IMR-90 (cell line): ENCODE data around the gene COG2. TPM values are rescaled to one million over a fixed set of nuclear protein-coding genes. Genes with fewer than 3 reads are reported as not detected.

ENCODE experiments used
- ATAC-seq: fragments of 200-7000 bp; cut with Tn5 transposase; 2 replicates; pipeline ENCODE4 v1.9.1; 2020; ENCODE audit warnings: low read depth, mild to moderate bottlenecking, moderate library complexity
- BruUV-seq: library from RNA; stranded (reverse); fragments of 400-500 nt; replicated peaks from 2 replicates; lab custom pipeline; 2021; lab: Mats Ljungman, UMichigan
- CTCF ChIA-PET: fragments of 300-600 bp; formaldehyde crosslinking; extraction: SDS; loops from one replicate; lab custom pipeline; 2021; ENCODE audit warnings: antibody characterized with exemption; lab: Yijun Ruan, JAX
- POLR2A ChIA-PET: fragments of 300-600 bp; sonication (Branson Sonifier 250); formaldehyde crosslinking; loops from one replicate; lab custom pipeline; 2022; ENCODE audit warnings: antibody characterized with exemption; ENCODE audit not compliant: unreplicated experiment; lab: Charles Lee
- DNase-seq: peaks from one replicate; pipeline ENCODE4 v3.0.0; 2013
- H2AFZ ChIP-seq: replicated peaks from 2 replicates; pipeline ENCODE3; 2013; ENCODE audit warnings: low read length, mild to moderate bottlenecking; ENCODE audit not compliant: poor library complexity
- H2AK5ac ChIP-seq: 2 replicates; pipeline ENCODE4 v1.6.1; 2013; ENCODE audit warnings: low read depth, low read length, inconsistent platforms
- H2AK9ac ChIP-seq: replicated peaks from 2 replicates; pipeline ENCODE3; 2013; ENCODE audit warnings: mild to moderate bottlenecking, low read depth, low read length, moderate library complexity; ENCODE audit not compliant: poor library complexity
- H2BK120ac ChIP-seq: 2 replicates; pipeline ENCODE4 v1.6.1; 2013; ENCODE audit warnings: low read depth, low read length, inconsistent platforms
- H2BK15ac ChIP-seq: 3 replicates; pipeline ENCODE4 v1.6.1; 2013; ENCODE audit warnings: low read depth, low read length, inconsistent platforms
- H2BK20ac ChIP-seq: 2 replicates; pipeline ENCODE4 v1.6.1; 2013; ENCODE audit warnings: low read depth, mild to moderate bottlenecking, inconsistent platforms, low read length, moderate library complexity
- H2BK5ac ChIP-seq: 2 replicates; pipeline ENCODE4 v1.6.1; 2013; ENCODE audit warnings: mild to moderate bottlenecking, low read depth, low read length, inconsistent platforms; ENCODE audit not compliant: poor library complexity, severe bottlenecking
- H3K14ac ChIP-seq: replicated peaks from 2 replicates; pipeline ENCODE4 v1.6.1; 2013; ENCODE audit warnings: low read depth, low read length, inconsistent platforms
- H3K18ac ChIP-seq: 2 replicates; pipeline ENCODE4 v1.6.1; 2013; ENCODE audit warnings: low read depth, low read length, control low read depth
- H3K23ac ChIP-seq: 2 replicates; pipeline ENCODE4 v1.6.1; 2013; ENCODE audit warnings: low read depth, low read length, inconsistent platforms
- H3K27ac ChIP-seq: 2 replicates; pipeline ENCODE4 v1.5.1; 2013; ENCODE audit warnings: mild to moderate bottlenecking, control low read depth, low read length; ENCODE audit not compliant: insufficient read depth
- H3K27me3 ChIP-seq: 2 replicates; pipeline ENCODE4 v1.6.1; 2013; ENCODE audit warnings: low read length; ENCODE audit not compliant: control insufficient read depth, insufficient read depth
- H3K36me3 ChIP-seq: 2 replicates; pipeline ENCODE4 v1.6.1; 2013; ENCODE audit warnings: low read length, mixed read lengths; ENCODE audit not compliant: control insufficient read depth, insufficient read depth
- H3K4ac ChIP-seq: 2 replicates; pipeline ENCODE4 v1.6.1; 2013; ENCODE audit warnings: low read depth, low read length, inconsistent platforms
- H3K4me1 ChIP-seq: 2 replicates; pipeline ENCODE4 v1.6.1; 2013; ENCODE audit warnings: low read length, mixed read lengths; ENCODE audit not compliant: control insufficient read depth, insufficient read depth
- H3K4me2 ChIP-seq: 2 replicates; pipeline ENCODE4 v1.6.1; 2013; ENCODE audit warnings: low read depth, mild to moderate bottlenecking, control low read depth, low read length, moderate library complexity
- H3K4me3 ChIP-seq: 2 replicates; pipeline ENCODE4 v1.5.1; 2013; ENCODE audit warnings: low read depth, mild to moderate bottlenecking, control low read depth, low read length, moderate library complexity; ENCODE audit not compliant: insufficient read depth
- H3K56ac ChIP-seq: 2 replicates; pipeline ENCODE4 v1.6.1; 2013; ENCODE audit warnings: low read length, inconsistent platforms; ENCODE audit not compliant: insufficient read depth; ENCODE audit errors: extremely low read depth
- H3K79me1 ChIP-seq, 2 experiments: 2 replicates each; pipeline ENCODE4 v1.6.1; 2013; ENCODE audit warnings: low read length in 2 of 2, inconsistent platforms in 1 of 2, low read depth in 1 of 2
- H3K9ac ChIP-seq: 2 replicates; pipeline ENCODE4 v1.6.1; 2013; ENCODE audit warnings: low read depth, low read length, control low read depth
- H3K9me1 ChIP-seq: 2 replicates; pipeline ENCODE4 v1.6.1; 2013; ENCODE audit warnings: low read length, inconsistent platforms; ENCODE audit not compliant: insufficient read depth
- H3K9me3 ChIP-seq: 2 replicates; pipeline ENCODE4 v1.6.1; 2013; ENCODE audit warnings: low read length; ENCODE audit not compliant: control insufficient read depth, insufficient read depth
- H4K20me1 ChIP-seq: 2 replicates; pipeline ENCODE4 v1.6.1; 2013; ENCODE audit warnings: low read length, inconsistent platforms; ENCODE audit not compliant: insufficient read depth
- H4K5ac ChIP-seq: 2 replicates; pipeline ENCODE4 v1.6.1; 2013; ENCODE audit warnings: mild to moderate bottlenecking, low read depth, low read length, control low read depth
- H4K8ac ChIP-seq, 2 experiments: 2 replicates each; pipeline ENCODE4 v1.6.1; 2013; ENCODE audit warnings: low read depth in 2 of 2, low read length in 2 of 2, control low read depth in 1 of 2, inconsistent platforms in 1 of 2
- H4K91ac ChIP-seq: 2 replicates; pipeline ENCODE4 v1.6.1; 2013; ENCODE audit warnings: low read depth, low read length, inconsistent platforms; ENCODE audit not compliant: insufficient read depth
- BHLHE40 ChIP-seq: fragments of 150-350 bp; IDR thresholded peaks from 2 replicates; pipeline ENCODE4 v1.6.1; 2016; ENCODE audit warnings: mild to moderate bottlenecking, low read depth, low read length
- CEBPB ChIP-seq: IDR thresholded peaks from 2 replicates; pipeline ENCODE4 v1.6.1; 2012; ENCODE audit warnings: low read depth, low read length, improper control_type of control experiment
- CHD1 ChIP-seq: IDR thresholded peaks from 2 replicates; pipeline ENCODE4 v1.6.1; 2012; ENCODE audit warnings: low read depth, low read length, improper control_type of control experiment
- FOS ChIP-seq: fragments of 150-350 bp; IDR thresholded peaks from 2 replicates; pipeline ENCODE4 v1.6.1; 2016; ENCODE audit warnings: low read depth, low read length
- MAFK ChIP-seq: IDR thresholded peaks from 2 replicates; pipeline ENCODE4 v1.6.1; 2012; ENCODE audit warnings: low read depth, low read length, improper control_type of control experiment
- MAZ ChIP-seq: IDR thresholded peaks from 2 replicates; pipeline ENCODE4 v1.6.1; 2012; ENCODE audit warnings: low read depth, mild to moderate bottlenecking, low read length, improper control_type of control experiment, moderate library complexity, borderline replicate concordance
- MXI1 ChIP-seq: IDR thresholded peaks from 2 replicates; pipeline ENCODE4 v1.6.1; 2012; ENCODE audit warnings: low read depth, mild to moderate bottlenecking, low read length, moderate library complexity, borderline replicate concordance
- NFE2L2 ChIP-seq: fragments of 150-350 bp; IDR thresholded peaks from 2 replicates; pipeline ENCODE4 v1.6.1; 2016; ENCODE audit warnings: low read depth, mild to moderate bottlenecking, low read length
- POLR2A ChIP-seq: IDR thresholded peaks from 2 replicates; pipeline ENCODE4 v1.6.1; 2012; ENCODE audit warnings: mild to moderate bottlenecking, low read depth, low read length
- RAD21 ChIP-seq: IDR thresholded peaks from 2 replicates; pipeline ENCODE4 v1.6.1; 2012; ENCODE audit warnings: low read length, improper control_type of control experiment
- RCOR1 ChIP-seq: IDR thresholded peaks from 2 replicates; pipeline ENCODE4 v1.6.1; 2012; ENCODE audit warnings: mild to moderate bottlenecking, low read length, improper control_type of control experiment; ENCODE audit not compliant: insufficient replicate concordance
- RFX5 ChIP-seq: IDR thresholded peaks from 2 replicates; pipeline ENCODE4 v1.8.0; 2012; ENCODE audit warnings: low read depth, mild to moderate bottlenecking, low read length, moderate library complexity
- SMC3 ChIP-seq: fragments of 150-350 bp; IDR thresholded peaks from 2 replicates; pipeline ENCODE4 v1.6.1; 2016; ENCODE audit warnings: low read depth, mild to moderate bottlenecking, antibody characterized with exemption, low read length, moderate library complexity
- WGBS, 2 experiments: methylation state at CpG; one replicate each; pipeline versions ENCODE4 v1.1.5 to v1.1.7; 2013; ENCODE audit warnings: missing lambda C conversion rate in 2 of 2; ENCODE audit not compliant: insufficient read length in 1 of 2; ENCODE audit errors: extremely low coverage in 2 of 2; 5-methylcytosine and 5-hydroxymethylcytosine counted together
- dilution Hi-C: fragments of 300-500 bp; cut with HindIII; formaldehyde crosslinking; loops from one replicate; pipeline ENCODE4 v1.14.3; 2018; ENCODE audit warnings: low sequenced_read_pairs; ENCODE audit not compliant: unreplicated experiment
- in situ Hi-C: fragments of 300-500 bp; cut with MboI; formaldehyde crosslinking; loops from 3 replicates; pipeline ENCODE4 v1.14.3; 2019; ENCODE audit warnings: low sequenced_read_pairs, inconsistent platforms, mixed read lengths
- intact Hi-C: fragments of 100-400 bp; cut with micrococcal nuclease; formaldehyde crosslinking; loops from 2 replicates; pipeline ENCODE4 v1.10.0; 2022
- polyA plus RNA-seq, 3 experiments: library from polyadenylated mRNA; depleted of rRNA; stranded (reverse); fragments of >200 nt; gene quantifications; 2 replicates each; pipeline ENCODE4 v1.2.3, GENCODE V29; 2012; ENCODE audit warnings: low replicate concordance in 1 of 3
- total RNA-seq: library from RNA; depleted of rRNA; stranded (reverse); fragments of >200 nt; gene quantifications from 2 replicates; pipeline ENCODE4 v1.2.3, GENCODE V29; 2012
- TF ChIP-seq, protein P1 (sequence below): fragments of 150-350 bp; IDR thresholded peaks from 2 replicates; pipeline ENCODE4 v1.6.1; 2017; ENCODE audit warnings: mild to moderate bottlenecking, antibody characterized with exemption, low read length, low read depth
- TF ChIP-seq, protein P2 (sequence below): fragments of 150-350 bp; IDR thresholded peaks from 2 replicates; pipeline ENCODE4 v1.6.1; 2016; ENCODE audit warnings: low read depth, mild to moderate bottlenecking, low read length, moderate library complexity, borderline replicate concordance
- TF ChIP-seq, protein P3 (sequence below): conservative IDR thresholded peaks from 2 replicates; pipeline ENCODE4 v1.5.1; 2012; ENCODE audit warnings: mild to moderate bottlenecking, low read depth, low read length, improper control_type of control experiment

The COG2 gene
- total and polyA plus RNA-seq, 2 of the 4 experiments (the other 2 are of a cell fraction) = 9.1 to 16.7 TPM

DNA sequence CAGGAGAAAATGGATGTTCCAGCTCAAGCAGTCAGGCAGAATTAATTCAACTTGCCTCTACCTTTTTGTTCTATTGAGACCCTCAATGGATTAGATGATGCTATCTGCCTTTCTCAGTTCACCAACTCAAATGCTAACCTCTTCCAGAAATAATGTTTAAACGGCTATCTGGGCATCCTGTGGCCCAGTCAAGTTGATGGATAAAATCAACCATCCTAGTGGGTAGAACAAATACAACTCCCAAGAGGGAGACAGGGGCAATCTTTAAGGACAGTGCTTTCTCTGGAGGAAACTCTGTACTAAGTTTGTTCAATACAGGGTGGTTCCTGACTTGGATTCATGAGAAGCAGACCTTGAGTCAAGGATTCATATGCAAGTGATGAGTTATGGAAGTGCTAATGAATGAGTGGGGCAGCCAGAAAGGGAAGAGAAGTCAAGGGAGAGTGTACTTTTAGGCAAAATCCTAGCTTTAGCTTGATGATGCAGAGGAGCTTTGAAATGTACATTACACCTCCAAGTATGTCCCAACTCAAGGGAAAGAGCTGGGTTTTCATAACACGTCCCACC lies 49.4 kb upstream of the COG2 start:
- Histone ChIP-seq H2AK9ac (no peak overlapping the region), H3K14ac (no peak overlapping the region), H2BK5ac (no peak overlapping the region), H3K27me3 (no peaks in the 10 kb centered on the region; the same call in 1 of the 2 replicates), H4K20me1 (no peaks in the 10 kb centered on the region), H2BK15ac (no peak overlapping the region), H2AK5ac (no peak overlapping the region), H3K9me3 (no peaks in the 10 kb centered on the region), H2BK20ac (no peak overlapping the region), H4K5ac (no peak overlapping the region), H4K91ac (no peak overlapping the region), H3K4me2 (no peak overlapping the region), H2BK120ac (no peak overlapping the region), H3K27ac (no peak overlapping the region), H3K56ac (no peak overlapping the region), H3K9me1 (no peaks in the 10 kb centered on the region), H2AFZ (no peak overlapping the region), H3K79me1 (no peaks in the 10 kb centered on the region), H3K18ac (no peak overlapping the region), H3K4me3 (no peak overlapping the region), H3K23ac (no peak overlapping the region), H3K4ac (no peak overlapping the region), H3K9ac (no peak overlapping the region), H3K36me3 (no peaks in the 10 kb centered on the region), H4K8ac (no peak overlapping the region), H3K4me1 (no peaks in the 10 kb centered on the region)
- intact Hi-C loops (no loop called here), dilution Hi-C loops (no loop called here), in situ Hi-C loops (loop anchor here (25.0 kb wide), 1 partner anchor 556 kb away; no protein-coding TSS in a partner anchor)
- no TSS peak for BruUV-seq
- WGBS, 2 experiments = no CpG with 5 or more reads among the region's 2 CpGs
- DNase-seq = no peak
- no peak for TF ChIP-seq RCOR1
- TF ChIP-seq FOS = no peak
- no peak for TF ChIP-seq MAFK
- no peak for TF ChIP-seq POLR2A
- TF ChIP-seq, protein P1, sequence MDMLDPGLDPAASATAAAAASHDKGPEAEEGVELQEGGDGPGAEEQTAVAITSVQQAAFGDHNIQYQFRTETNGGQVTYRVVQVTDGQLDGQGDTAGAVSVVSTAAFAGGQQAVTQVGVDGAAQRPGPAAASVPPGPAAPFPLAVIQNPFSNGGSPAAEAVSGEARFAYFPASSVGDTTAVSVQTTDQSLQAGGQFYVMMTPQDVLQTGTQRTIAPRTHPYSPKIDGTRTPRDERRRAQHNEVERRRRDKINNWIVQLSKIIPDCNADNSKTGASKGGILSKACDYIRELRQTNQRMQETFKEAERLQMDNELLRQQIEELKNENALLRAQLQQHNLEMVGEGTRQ = no peak
- TF ChIP-seq, protein P2, sequence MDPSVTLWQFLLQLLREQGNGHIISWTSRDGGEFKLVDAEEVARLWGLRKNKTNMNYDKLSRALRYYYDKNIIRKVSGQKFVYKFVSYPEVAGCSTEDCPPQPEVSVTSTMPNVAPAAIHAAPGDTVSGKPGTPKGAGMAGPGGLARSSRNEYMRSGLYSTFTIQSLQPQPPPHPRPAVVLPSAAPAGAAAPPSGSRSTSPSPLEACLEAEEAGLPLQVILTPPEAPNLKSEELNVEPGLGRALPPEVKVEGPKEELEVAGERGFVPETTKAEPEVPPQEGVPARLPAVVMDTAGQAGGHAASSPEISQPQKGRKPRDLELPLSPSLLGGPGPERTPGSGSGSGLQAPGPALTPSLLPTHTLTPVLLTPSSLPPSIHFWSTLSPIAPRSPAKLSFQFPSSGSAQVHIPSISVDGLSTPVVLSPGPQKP = no peak
- TF ChIP-seq RFX5 = no peak
- TF ChIP-seq RAD21 = no peak
- no peak for TF ChIP-seq MAZ
- TF ChIP-seq, protein P3, sequence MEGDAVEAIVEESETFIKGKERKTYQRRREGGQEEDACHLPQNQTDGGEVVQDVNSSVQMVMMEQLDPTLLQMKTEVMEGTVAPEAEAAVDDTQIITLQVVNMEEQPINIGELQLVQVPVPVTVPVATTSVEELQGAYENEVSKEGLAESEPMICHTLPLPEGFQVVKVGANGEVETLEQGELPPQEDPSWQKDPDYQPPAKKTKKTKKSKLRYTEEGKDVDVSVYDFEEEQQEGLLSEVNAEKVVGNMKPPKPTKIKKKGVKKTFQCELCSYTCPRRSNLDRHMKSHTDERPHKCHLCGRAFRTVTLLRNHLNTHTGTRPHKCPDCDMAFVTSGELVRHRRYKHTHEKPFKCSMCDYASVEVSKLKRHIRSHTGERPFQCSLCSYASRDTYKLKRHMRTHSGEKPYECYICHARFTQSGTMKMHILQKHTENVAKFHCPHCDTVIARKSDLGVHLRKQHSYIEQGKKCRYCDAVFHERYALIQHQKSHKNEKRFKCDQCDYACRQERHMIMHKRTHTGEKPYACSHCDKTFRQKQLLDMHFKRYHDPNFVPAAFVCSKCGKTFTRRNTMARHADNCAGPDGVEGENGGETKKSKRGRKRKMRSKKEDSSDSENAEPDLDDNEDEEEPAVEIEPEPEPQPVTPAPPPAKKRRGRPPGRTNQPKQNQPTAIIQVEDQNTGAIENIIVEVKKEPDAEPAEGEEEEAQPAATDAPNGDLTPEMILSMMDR = no peak
- TF ChIP-seq NFE2L2 = no peak
- no peak for TF ChIP-seq BHLHE40
- no peak for TF ChIP-seq MXI1
- TF ChIP-seq SMC3 = no peak
- no peak for TF ChIP-seq CHD1
- TF ChIP-seq CEBPB = no peak
- POLR2A ChIA-PET = no interaction called here
- CTCF ChIA-PET = no interaction called here
- no peak for ATAC-seq
